HepG2 (cell line): Measurements from ENCODE around the gene FIZ1. TPM values are rescaled to one million over a fixed set of nuclear protein-coding genes. Genes with fewer than 3 reads are reported as not detected.

Experiments used
- ATF4 ChIP-seq, 2 experiments: fragments of 450-650 bp in 1 of 2; sonication (generic) in 1 of 2; formaldehyde crosslinking; IDR thresholded peaks; 2 replicates each; pipeline versions ENCODE4 v1.5.0 to v1.8.0; 2020 to 2022; ENCODE audit warnings: mild to moderate bottlenecking in 1 of 2, missing genetic modification reagents in 1 of 2
- ETV6 ChIP-seq: sonication (generic); formaldehyde crosslinking; conservative IDR thresholded peaks from 2 replicates; pipeline ENCODE4 v1.4.0; 2020; ENCODE audit warnings: missing genetic modification reagents
- FOSL1 ChIP-seq: sonication (generic); formaldehyde crosslinking; IDR thresholded peaks from 2 replicates; pipeline ENCODE4 v1.9.0; 2021; ENCODE audit warnings: missing genetic modification reagents, borderline replicate concordance
- FOXC1 ChIP-seq: sonication (generic); formaldehyde crosslinking; IDR thresholded peaks from 2 replicates; pipeline ENCODE4 v1.8.0; 2022; ENCODE audit warnings: mild to moderate bottlenecking, missing genetic modification reagents, borderline replicate concordance
- HOXA3 ChIP-seq: sonication (generic); formaldehyde crosslinking; IDR thresholded peaks from 2 replicates; pipeline ENCODE4 v1.5.0; 2020; ENCODE audit warnings: missing genetic modification reagents
- JUN ChIP-seq: sonication (generic); formaldehyde crosslinking; IDR thresholded peaks from 2 replicates; pipeline ENCODE4 v1.4.0; 2020; ENCODE audit warnings: mild to moderate bottlenecking, missing genetic modification reagents
- MYC ChIP-seq: sonication (generic); formaldehyde crosslinking; IDR thresholded peaks from 2 replicates; pipeline ENCODE4 v1.9.0; 2021; ENCODE audit warnings: missing genetic modification reagents, borderline replicate concordance
- SKI ChIP-seq: fragments of 450-650 bp; IDR thresholded peaks from one replicate; pipeline ENCODE4 v1.6.1; 2018; ENCODE audit warnings: mild to moderate bottlenecking; ENCODE audit not compliant: partially characterized antibody
- ZBTB38 ChIP-seq: sonication (generic); formaldehyde crosslinking; IDR thresholded peaks from 2 replicates; pipeline ENCODE4 v1.5.1; 2020; ENCODE audit warnings: mild to moderate bottlenecking, missing genetic modification reagents
- ZKSCAN5 ChIP-seq: sonication (generic); formaldehyde crosslinking; IDR thresholded peaks from 2 replicates; pipeline ENCODE4 v1.5.1; 2020; ENCODE audit warnings: mild to moderate bottlenecking, missing genetic modification reagents
- ZMYM4 ChIP-seq: sonication (generic); formaldehyde crosslinking; IDR thresholded peaks from 2 replicates; pipeline ENCODE4 v1.8.1; 2023; ENCODE audit warnings: mild to moderate bottlenecking, missing genetic modification reagents
- ZNF296 ChIP-seq: sonication (generic); formaldehyde crosslinking; conservative IDR thresholded peaks from 2 replicates; pipeline ENCODE4 v1.5.0; 2020; ENCODE audit warnings: mild to moderate bottlenecking, missing genetic modification reagents
- ZNF451 ChIP-seq: sonication (generic); formaldehyde crosslinking; IDR thresholded peaks from 2 replicates; pipeline ENCODE4 v1.5.0; 2020; ENCODE audit warnings: mild to moderate bottlenecking, missing genetic modification reagents
- ZNF652 ChIP-seq: IDR thresholded peaks from 2 replicates; pipeline ENCODE4 v1.6.1; 2016; ENCODE audit warnings: low read depth, borderline replicate concordance
- ZNF687 ChIP-seq: sonication (generic); formaldehyde crosslinking; IDR thresholded peaks from 2 replicates; pipeline ENCODE4 v1.5.1; 2020; ENCODE audit warnings: mild to moderate bottlenecking, missing genetic modification reagents, moderate library complexity
- ZNF737 ChIP-seq: sonication (generic); formaldehyde crosslinking; IDR thresholded peaks from 2 replicates; pipeline ENCODE4 v1.5.0; 2020; ENCODE audit warnings: missing genetic modification reagents, mild to moderate bottlenecking, borderline replicate concordance
- ZSCAN25 ChIP-seq: sonication (generic); formaldehyde crosslinking; IDR thresholded peaks from 2 replicates; pipeline ENCODE4 v1.8.0; 2022; ENCODE audit warnings: mild to moderate bottlenecking, missing genetic modification reagents
- polyA plus RNA-seq, 8 experiments: library from polyadenylated mRNA; depleted of rRNA in 3 of 8; stranded (reverse) in 7 of 8; unstranded in 1 of 8; fragments of >200 nt; fragmentation: Illumina TruSeq in 4 of 8; extraction: Trizol in 4 of 8; gene quantifications; 2 replicates each; pipeline versions ENCODE4 v1.2.1 to v1.2.3, GENCODE V29; 2011 to 2016; ENCODE audit warnings: low read depth in 4 of 8, missing spikeins in 1 of 8, mixed read lengths in 1 of 8; ENCODE audit not compliant: insufficient read depth in 1 of 8
- total RNA-seq, 5 experiments: library from RNA; depleted of rRNA; stranded (reverse); fragments of >200 nt; fragmentation: Illumina TruSeq; extraction: Trizol; gene quantifications; 2 replicates each; pipeline ENCODE4 v1.2.3, GENCODE V29; 2016; ENCODE audit warnings: low read depth in 1 of 5
- TF ChIP-seq, protein P1 (sequence below): sonication (generic); formaldehyde crosslinking; IDR thresholded peaks from 2 replicates; pipeline ENCODE4 v1.4.0; 2020; ENCODE audit warnings: missing genetic modification reagents, borderline replicate concordance
- TF ChIP-seq, protein P2 (sequence below): sonication (generic); formaldehyde crosslinking; IDR thresholded peaks from 2 replicates; pipeline ENCODE4 v1.5.0; 2020; ENCODE audit warnings: mild to moderate bottlenecking, missing genetic modification reagents, borderline replicate concordance
- TF ChIP-seq, protein P3 (sequence below): IDR thresholded peaks from 2 replicates; pipeline ENCODE4 v1.6.1; 2012; ENCODE audit warnings: low read depth, low read length, improper control_type of control experiment

FIZ1 gene
- total and polyA plus RNA-seq, 2 of the 13 experiments (the other 11 are each of a cell fraction or from before 2014, with no cell fraction given), result 3.6 to 5.9 TPM

DNA sequence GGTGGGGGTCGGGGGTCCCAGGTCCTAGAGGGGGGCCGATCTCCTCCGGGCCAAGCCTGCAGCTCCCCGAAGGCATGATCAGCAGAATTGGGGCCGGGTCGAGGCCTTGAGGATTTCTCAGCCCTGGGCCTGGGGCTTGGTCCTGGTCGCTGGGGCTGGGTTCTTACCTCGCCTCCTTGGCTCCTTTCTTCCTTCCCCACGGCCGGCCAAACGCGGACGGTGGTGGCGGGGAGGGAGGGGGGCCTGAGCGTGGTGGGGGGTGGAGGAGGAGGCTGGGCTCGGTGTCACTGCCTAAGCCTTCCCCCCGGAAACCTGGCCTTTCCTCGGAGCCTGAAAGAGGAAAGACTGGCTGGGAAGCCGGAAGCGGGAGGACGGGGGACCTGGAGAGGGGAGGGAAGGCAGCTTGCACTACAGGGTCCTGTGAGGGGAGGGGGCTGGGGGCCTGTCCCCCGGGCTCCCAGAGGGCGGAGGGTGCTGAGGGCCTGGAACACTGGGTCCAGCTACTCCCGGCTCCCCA, 18.6 kb downstream of the FIZ1 start, which contains the start of gene ZNF579 (continued):
- TF ChIP-seq, protein P1, sequence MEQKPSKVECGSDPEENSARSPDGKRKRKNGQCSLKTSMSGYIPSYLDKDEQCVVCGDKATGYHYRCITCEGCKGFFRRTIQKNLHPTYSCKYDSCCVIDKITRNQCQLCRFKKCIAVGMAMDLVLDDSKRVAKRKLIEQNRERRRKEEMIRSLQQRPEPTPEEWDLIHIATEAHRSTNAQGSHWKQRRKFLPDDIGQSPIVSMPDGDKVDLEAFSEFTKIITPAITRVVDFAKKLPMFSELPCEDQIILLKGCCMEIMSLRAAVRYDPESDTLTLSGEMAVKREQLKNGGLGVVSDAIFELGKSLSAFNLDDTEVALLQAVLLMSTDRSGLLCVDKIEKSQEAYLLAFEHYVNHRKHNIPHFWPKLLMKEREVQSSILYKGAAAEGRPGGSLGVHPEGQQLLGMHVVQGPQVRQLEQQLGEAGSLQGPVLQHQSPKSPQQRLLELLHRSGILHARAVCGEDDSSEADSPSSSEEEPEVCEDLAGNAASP (CRISPR knock-in tag), result 0 out of 2 replicates have a peak, but pooled peaks have one; percentile 34
- TF ChIP-seq SKI (no peak), ZNF652 (CRISPR knock-in tag) (no peak), MYC (CRISPR knock-in tag) (no peak; the same call in 1 of the 2 replicates), ATF4 (CRISPR knock-in tag; IDR thresholded peaks at IDR 0.05) (no peak), JUN (CRISPR knock-in tag) (peak; percentile 53; the same call in 1 of the 2 replicates), ZKSCAN5 (CRISPR knock-in tag) (no peak), ZBTB38 (CRISPR knock-in tag) (no peak), FOXC1 (CRISPR knock-in tag) (no peak), ZNF737 (CRISPR knock-in tag) (no peak), HOXA3 (CRISPR knock-in tag) (peak; percentile 42; the same call in 1 of the 2 replicates), ZSCAN25 (CRISPR knock-in tag) (no peak), ETV6 (CRISPR knock-in tag) (no peak), FOSL1 (CRISPR knock-in tag) (no peak), ZNF687 (CRISPR knock-in tag) (peak; percentile 65), ZNF296 (CRISPR knock-in tag) (no peak), ZMYM4 (peak; percentile 13; the same call in 1 of the 2 replicates), ZNF451 (no peak)
- TF ChIP-seq, protein P2, sequence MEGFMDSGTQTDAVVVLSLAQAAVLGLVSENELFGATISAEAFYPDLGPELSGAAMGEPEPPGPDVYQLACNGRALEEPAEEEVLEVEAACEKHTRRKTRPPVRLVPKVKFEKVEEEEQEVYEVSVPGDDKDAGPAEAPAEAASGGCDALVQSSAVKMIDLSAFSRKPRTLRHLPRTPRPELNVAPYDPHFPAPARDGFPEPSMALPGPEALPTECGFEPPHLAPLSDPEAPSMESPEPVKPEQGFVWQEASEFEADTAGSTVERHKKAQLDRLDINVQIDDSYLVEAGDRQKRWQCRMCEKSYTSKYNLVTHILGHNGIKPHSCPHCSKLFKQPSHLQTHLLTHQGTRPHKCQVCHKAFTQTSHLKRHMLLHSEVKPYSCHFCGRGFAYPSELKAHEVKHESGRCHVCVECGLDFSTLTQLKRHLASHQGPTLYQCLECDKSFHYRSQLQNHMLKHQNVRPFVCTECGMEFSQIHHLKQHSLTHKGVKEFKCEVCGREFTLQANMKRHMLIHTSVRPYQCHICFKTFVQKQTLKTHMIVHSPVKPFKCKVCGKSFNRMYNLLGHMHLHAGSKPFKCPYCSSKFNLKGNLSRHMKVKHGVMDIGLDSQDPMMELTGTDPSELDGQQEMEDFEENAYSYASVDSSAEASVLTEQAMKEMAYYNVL (CRISPR knock-in tag), result peak; percentile 39; the same call in 1 of the 2 replicates
- TF ChIP-seq, protein P3, sequence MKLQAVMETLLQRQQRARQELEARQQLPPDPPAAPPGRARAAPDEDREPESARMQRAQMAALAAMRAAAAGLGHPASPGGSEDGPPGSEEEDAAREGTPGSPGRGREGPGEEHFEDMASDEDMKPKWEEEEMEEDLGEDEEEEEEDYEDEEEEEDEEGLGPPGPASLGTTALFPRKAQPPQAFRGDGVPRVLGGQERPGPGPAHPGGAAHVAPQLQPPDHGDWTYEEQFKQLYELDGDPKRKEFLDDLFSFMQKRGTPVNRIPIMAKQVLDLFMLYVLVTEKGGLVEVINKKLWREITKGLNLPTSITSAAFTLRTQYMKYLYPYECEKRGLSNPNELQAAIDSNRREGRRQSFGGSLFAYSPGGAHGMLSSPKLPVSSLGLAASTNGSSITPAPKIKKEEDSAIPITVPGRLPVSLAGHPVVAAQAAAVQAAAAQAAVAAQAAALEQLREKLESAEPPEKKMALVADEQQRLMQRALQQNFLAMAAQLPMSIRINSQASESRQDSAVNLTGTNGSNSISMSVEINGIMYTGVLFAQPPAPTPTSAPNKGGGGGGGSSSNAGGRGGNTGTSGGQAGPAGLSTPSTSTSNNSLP, result no peak
